Activated CD4-positive, alpha-beta T cell treated with anti-CD3 and anti-CD28 coated beads, Interleukin-2, Interleukin-6, amounts not matched to agents 100 ng/mL and 50 ng/mL, durations not matched to agents 16 hours and 8 hours (primary cell): ENCODE measurements around the gene TMEM250.
"Not testable (repeated sequence)": the region's sequence is repeated elsewhere in the genome, so short reads cannot be mapped to it uniquely, and the experiment has no call there.

Experiments
- DNase-seq: peaks from one replicate; pipeline ENCODE4 v3.0.0-alpha.2; 2020

The TMEM250 gene

GRCh38 chr9:136110082-136111061 lies 8.3 kb downstream of the TMEM250 start:
- DNase-seq: peak; percentile 49

GRCh38 chr9:136109351-136110081 lies 9.2 kb downstream of the TMEM250 start:
- peak; percentile 97 for DNase-seq

- DNase-seq: no peak
These were observed 9.9 kb downstream of the TMEM250 start for GRCh38 chr9:136108648-136109266.

- DNase-seq: no peak
These were observed 10.6 kb downstream of the TMEM250 start for GRCh38 chr9:136107953-136108647.

GRCh38 chr9:136107155-136107952 lies 11.3 kb downstream of the TMEM250 start:
- peak; percentile 67 for DNase-seq

GRCh38 chr9:136105398-136106135 lies 13.1 kb downstream of the TMEM250 start:
- DNase-seq: no peak

- no peak for DNase-seq
These were observed 13.8 kb downstream of the TMEM250 start for GRCh38 chr9:136104916-136105315.

GRCh38 chr9:136104488-136104800 lies 14.2 kb downstream of the TMEM250 start:
- no peak for DNase-seq

- no peak for DNase-seq
These were observed 14.8 kb downstream of the TMEM250 start for GRCh38 chr9:136103651-136104487.

GRCh38 chr9:136101615-136102074 lies 17.0 kb downstream of the TMEM250 start:
- DNase-seq: not testable (repeated sequence)

GRCh38 chr9:136100700-136101614 lies 17.7 kb downstream of the TMEM250 start:
- no peak for DNase-seq

- no peak for DNase-seq
These were observed 19.1 kb downstream of the TMEM250 start for GRCh38 chr9:136099542-136099941.

GRCh38 chr9:136098844-136099243 lies 19.8 kb downstream of the TMEM250 start:
- no peak for DNase-seq

- DNase-seq: no peak
These were observed 20.5 kb downstream of the TMEM250 start for GRCh38 chr9:136098210-136098609.

GRCh38 chr9:136096505-136097001 lies 22.1 kb downstream of the TMEM250 start:
- no peak for DNase-seq

GRCh38 chr9:136095070-136096058 lies 23.3 kb downstream of the TMEM250 start, which contains the start of gene NACC2:
Gene NACC2 (minus strand): TSS chr9:136095289. CDS start chr9:136050521, 44,768 bp downstream.
- DNase-seq: no peak
